HEK293T (cell line): ENCODE measurements around the gene CDCA5.

Experiments used
- BHLHE40 ChIP-seq: fragments of 450-650 bp; IDR thresholded peaks from 2 replicates; pipeline ENCODE4 v1.6.1; 2016; ENCODE audit warnings: mild to moderate bottlenecking, moderate library complexity, borderline replicate concordance
- CTBP1 ChIP-seq: fragments of 450-650 bp; IDR thresholded peaks from 2 replicates; pipeline ENCODE4 v1.6.1; 2016; ENCODE audit warnings: borderline replicate concordance
- ELF4 ChIP-seq: fragments of 450-650 bp; IDR thresholded peaks from 2 replicates; pipeline ENCODE4 v1.6.1; 2017; ENCODE audit warnings: antibody characterized with exemption
- FOXA1 ChIP-seq: fragments of 450-650 bp; IDR thresholded peaks from 2 replicates; pipeline ENCODE4 v1.6.1; 2016; ENCODE audit warnings: mild to moderate bottlenecking
- FOXK2 ChIP-seq: fragments of 450-650 bp; IDR thresholded peaks from 2 replicates; pipeline ENCODE4 v1.6.1; 2016; ENCODE audit warnings: mild to moderate bottlenecking
- FOXM1 ChIP-seq: fragments of 450-650 bp; IDR thresholded peaks from 2 replicates; pipeline ENCODE4 v1.6.1; 2017; ENCODE audit warnings: mild to moderate bottlenecking, borderline replicate concordance
- LEF1 ChIP-seq: fragments of 450-650 bp; IDR thresholded peaks from 2 replicates; pipeline ENCODE4 v1.6.1; 2017; ENCODE audit warnings: mild to moderate bottlenecking, borderline replicate concordance
- PKNOX1 ChIP-seq: fragments of 450-650 bp; IDR thresholded peaks from 2 replicates; pipeline ENCODE4 v1.6.1; 2016
- SP1 ChIP-seq: fragments of 450-650 bp; IDR thresholded peaks from 2 replicates; pipeline ENCODE4 v1.6.1; 2017
- TARDBP ChIP-seq: fragments of 450-650 bp; IDR thresholded peaks from 2 replicates; pipeline ENCODE4 v1.6.1; 2016
- ZNF384 ChIP-seq: fragments of 450-650 bp; IDR thresholded peaks from 2 replicates; pipeline ENCODE4 v1.6.1; 2016

GRCh38 chr11:65058419-65059054, 25.3 kb downstream of the CDCA5 start, which contains the start of gene NAALADL1:
- no peak for TF ChIP-seq BHLHE40
- no peak for TF ChIP-seq ELF4
- TF ChIP-seq FOXK2, result no peak
- no peak for TF ChIP-seq FOXM1
- TF ChIP-seq FOXA1, result no peak
- no peak for TF ChIP-seq SP1
- TF ChIP-seq ZNF384, result no peak
- TF ChIP-seq PKNOX1, result no peak
- no peak for TF ChIP-seq TARDBP
- no peak for TF ChIP-seq LEF1
- TF ChIP-seq CTBP1, result no peak
